ENCODE data around the gene FKBP8.

FKBP8 gene

DNA sequence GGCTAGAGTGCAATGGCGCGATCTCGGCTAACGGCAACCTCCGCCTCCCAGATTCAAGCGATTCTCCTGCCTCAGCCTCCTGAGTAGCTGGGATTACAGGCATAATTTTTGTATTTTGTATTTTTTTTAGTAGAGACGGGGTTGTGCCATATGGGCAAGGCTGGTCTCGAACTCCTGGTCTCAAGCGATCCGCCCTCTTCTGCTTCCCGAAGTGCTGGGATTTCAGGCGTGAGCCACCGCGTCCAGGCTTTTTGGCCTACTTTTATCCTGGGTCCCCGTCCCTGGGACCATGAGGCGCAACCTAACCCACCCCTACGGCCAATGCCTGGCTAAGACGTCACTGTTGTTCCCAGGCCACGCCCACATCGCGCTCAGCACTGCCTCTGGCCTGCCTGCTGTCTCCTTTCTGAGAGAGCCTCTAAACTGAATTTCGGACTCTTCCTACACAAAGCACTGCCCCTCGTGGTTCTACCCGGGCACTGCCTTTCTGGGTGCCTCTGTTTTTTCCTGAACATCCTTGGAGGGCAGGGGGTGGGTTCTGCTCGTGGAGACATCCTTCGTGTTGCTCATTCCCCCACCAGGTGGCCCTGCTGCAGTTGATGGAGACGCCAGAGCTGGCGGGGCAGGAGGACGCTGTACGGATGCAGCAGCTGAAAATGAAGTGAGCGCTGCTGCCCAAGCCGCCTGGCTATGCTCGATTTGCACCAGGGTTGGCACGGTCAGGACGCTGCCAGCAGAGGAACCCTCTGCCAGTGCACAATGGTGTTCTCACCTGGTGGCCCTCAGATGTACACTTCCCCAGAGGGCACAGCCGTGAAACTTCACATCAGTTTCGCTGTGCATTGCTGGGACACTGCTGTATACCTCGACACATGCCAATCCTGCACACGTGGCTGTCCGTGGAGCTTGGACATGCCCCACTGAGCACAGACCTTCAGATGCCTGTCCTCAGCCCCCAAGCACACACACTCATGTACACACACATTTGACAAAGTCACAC lies 47.2 kb upstream of the FKBP8 start:
- peak overlapping the region; percentile 30 for H2AK5ac ChIP-seq (ENCODE audit: low read depth, low read length)
- H3K9ac ChIP-seq (ENCODE audit: low read depth, low read length, poor library complexity): peak overlapping the region; percentile 82
- WGBS, 2 donors (ENCODE audit: extremely low coverage in 2 of 2, insufficient read length in 2 of 2, insufficient replicate concordance in 1 of 2): no CpG with 5 or more reads among the region's 40 CpGs
- H2AFZ ChIP-seq (ENCODE audit: low read length): no peak overlapping the region
- H2BK12ac ChIP-seq (ENCODE audit: low read length): no peak overlapping the region
- DNase-seq (ENCODE audit: low spot score): peak; percentile 93
- H3K14ac ChIP-seq (ENCODE audit: low read length): peak overlapping the region; percentile 73
- H3K18ac ChIP-seq (ENCODE audit: low read length): peak overlapping the region; percentile 61
- peaks cover 3 to 13% of the 10 kb centered on the region in 2 donors for H3K36me3 ChIP-seq (replicated peaks in 1 of 2; ENCODE audit: control insufficient read depth in 2 of 2, insufficient read depth in 2 of 2, low read length in 2 of 2)
- peak overlapping the region; percentile 99 for H3K4me2 ChIP-seq (ENCODE audit: insufficient read depth, low read length, poor library complexity, severe bottlenecking)
- H3K4me3 ChIP-seq (ENCODE audit: low read length in 2 of 2): peak overlapping the region in 1 of 2 donors; percentile 19
- H4K8ac ChIP-seq (ENCODE audit: low read depth, low read length): no peak overlapping the region
- no peaks in the 10 kb centered on the region for H3K9me3 ChIP-seq (replicated peaks in 1 of 2; ENCODE audit: control insufficient read depth in 2 of 2, insufficient read depth in 1 of 2, low read depth in 1 of 2, low read length in 2 of 2)
- H2BK5ac ChIP-seq (ENCODE audit: low read length): peak overlapping the region; percentile 78
- H2BK120ac ChIP-seq (ENCODE audit: low read depth, low read length): no peak overlapping the region
- peaks cover 0 to 5% (median 0%) of the 10 kb centered on the region in 3 experiments for H3K27me3 ChIP-seq (ENCODE audit: control insufficient read depth in 3 of 3, insufficient read depth in 3 of 3, low read depth in 1 of 3, low read length in 3 of 3)
- peaks cover 4% of the 10 kb centered on the region for H3K79me1 ChIP-seq (ENCODE audit: low read depth, low read length)
- H4K91ac ChIP-seq (ENCODE audit: low read depth, low read length, poor library complexity): no peak overlapping the region
- H2BK15ac ChIP-seq (ENCODE audit: low read length): peak overlapping the region; percentile 44
- H3K4ac ChIP-seq (ENCODE audit: low read length): peak overlapping the region; percentile 38
- peak overlapping the region; percentile 44 for H3K23ac ChIP-seq (ENCODE audit: low read depth, low read length, poor library complexity)
- H3K27ac ChIP-seq (replicated peaks; ENCODE audit: low read length): peak overlapping the region; percentile 91
- peaks cover 12 to 16% of the 10 kb centered on the region in 2 donors for H3K4me1 ChIP-seq (ENCODE audit: control insufficient read depth in 2 of 2, insufficient read depth in 1 of 2, low read depth in 1 of 2, low read length in 2 of 2)

DNA sequence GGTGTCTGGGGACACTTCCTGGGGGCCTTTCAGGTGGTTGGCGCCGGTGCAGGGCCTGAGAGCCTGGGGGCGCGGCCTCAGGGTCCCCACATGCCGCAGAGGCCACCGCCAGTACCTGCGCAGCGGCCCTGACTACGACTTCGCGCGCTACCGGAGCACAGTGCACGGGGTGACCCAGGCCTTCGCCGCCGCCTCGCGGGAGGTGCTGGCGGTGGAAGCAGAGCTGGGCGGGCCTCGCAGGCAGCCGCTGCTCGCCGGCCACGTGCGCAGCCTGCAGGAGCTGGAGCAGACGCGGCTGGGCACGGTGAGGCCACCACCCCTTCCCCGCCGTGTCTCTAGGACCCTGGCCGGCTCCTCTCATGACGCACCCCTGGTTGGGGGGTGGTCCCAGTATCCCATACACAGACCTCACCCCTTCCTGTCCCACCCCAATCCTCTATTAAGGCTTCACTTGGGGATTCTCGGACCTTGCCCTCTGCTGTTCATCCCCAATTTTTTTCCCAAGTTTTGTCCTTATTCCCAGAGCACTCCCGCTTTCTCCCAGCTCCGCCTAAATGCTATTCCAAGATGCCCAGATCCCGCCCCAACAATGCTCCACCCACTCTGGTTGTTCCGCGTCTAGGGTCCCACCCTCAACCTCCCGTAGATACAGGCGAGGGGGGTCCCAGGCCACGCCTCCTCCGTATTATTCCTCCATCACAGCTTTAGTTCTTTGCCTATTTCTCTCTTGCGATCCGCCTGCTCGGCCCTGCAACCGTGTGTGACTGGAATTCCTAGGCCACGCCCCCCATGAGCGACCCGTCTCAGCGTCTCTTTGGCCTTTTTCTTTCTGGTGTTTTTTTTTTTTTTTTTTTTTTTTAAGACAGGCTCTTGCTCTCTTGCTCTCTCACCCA lies 46.3 kb upstream of the FKBP8 start:
- no peak overlapping the region for H4K91ac ChIP-seq (ENCODE audit: low read depth, low read length, poor library complexity)
- peak overlapping the region; percentile 99 for H3K4me2 ChIP-seq (ENCODE audit: insufficient read depth, low read length, poor library complexity, severe bottlenecking)
- H2BK15ac ChIP-seq (ENCODE audit: low read length): peak overlapping the region; percentile 90
- H3K14ac ChIP-seq (ENCODE audit: low read length): peak overlapping the region; percentile 94
- no peaks in the 10 kb centered on the region for H3K9me3 ChIP-seq (replicated peaks in 1 of 2; ENCODE audit: control insufficient read depth in 2 of 2, insufficient read depth in 1 of 2, low read depth in 1 of 2, low read length in 2 of 2)
- H2AK5ac ChIP-seq (ENCODE audit: low read depth, low read length): peak overlapping the region; percentile 91
- peak overlapping the region; percentile 92 for H3K9ac ChIP-seq (ENCODE audit: low read depth, low read length, poor library complexity)
- peak overlapping the region; percentile 91 for H3K27ac ChIP-seq (replicated peaks; ENCODE audit: low read length)
- no CpG with 5 or more reads among the region's 52 CpGs for WGBS, 2 donors (ENCODE audit: extremely low coverage in 2 of 2, insufficient read length in 2 of 2, insufficient replicate concordance in 1 of 2)
- H3K4me3 ChIP-seq (ENCODE audit: low read length in 2 of 2): peak overlapping the region; percentile 84 to 92
- H3K36me3 ChIP-seq (replicated peaks in 1 of 2; ENCODE audit: control insufficient read depth in 2 of 2, insufficient read depth in 2 of 2, low read length in 2 of 2): peaks cover 3 to 13% of the 10 kb centered on the region in 2 donors
- peak overlapping the region; percentile 46 for H2BK12ac ChIP-seq (ENCODE audit: low read length)
- peak overlapping the region; percentile 98 for H3K18ac ChIP-seq (ENCODE audit: low read length)
- no peak overlapping the region for H2BK120ac ChIP-seq (ENCODE audit: low read depth, low read length)
- DNase-seq (ENCODE audit: low spot score): peak; percentile 81
- H3K4me1 ChIP-seq (ENCODE audit: control insufficient read depth in 2 of 2, insufficient read depth in 1 of 2, low read depth in 1 of 2, low read length in 2 of 2): peaks cover 8 to 13% of the 10 kb centered on the region in 2 donors
- peaks cover 4% of the 10 kb centered on the region for H3K79me1 ChIP-seq (ENCODE audit: low read depth, low read length)
- no peak overlapping the region for H3K4ac ChIP-seq (ENCODE audit: low read length)
- peak overlapping the region; percentile 100 for H3K23ac ChIP-seq (ENCODE audit: low read depth, low read length, poor library complexity)
- peak overlapping the region; percentile 78 for H2BK5ac ChIP-seq (ENCODE audit: low read length)
- peak overlapping the region; percentile 98 for H2AFZ ChIP-seq (ENCODE audit: low read length)
- H3K27me3 ChIP-seq (ENCODE audit: control insufficient read depth in 3 of 3, insufficient read depth in 3 of 3, low read depth in 1 of 3, low read length in 3 of 3): peaks cover 0 to 5% (median 0%) of the 10 kb centered on the region in 3 experiments
- no peak overlapping the region for H4K8ac ChIP-seq (ENCODE audit: low read depth, low read length)

DNA sequence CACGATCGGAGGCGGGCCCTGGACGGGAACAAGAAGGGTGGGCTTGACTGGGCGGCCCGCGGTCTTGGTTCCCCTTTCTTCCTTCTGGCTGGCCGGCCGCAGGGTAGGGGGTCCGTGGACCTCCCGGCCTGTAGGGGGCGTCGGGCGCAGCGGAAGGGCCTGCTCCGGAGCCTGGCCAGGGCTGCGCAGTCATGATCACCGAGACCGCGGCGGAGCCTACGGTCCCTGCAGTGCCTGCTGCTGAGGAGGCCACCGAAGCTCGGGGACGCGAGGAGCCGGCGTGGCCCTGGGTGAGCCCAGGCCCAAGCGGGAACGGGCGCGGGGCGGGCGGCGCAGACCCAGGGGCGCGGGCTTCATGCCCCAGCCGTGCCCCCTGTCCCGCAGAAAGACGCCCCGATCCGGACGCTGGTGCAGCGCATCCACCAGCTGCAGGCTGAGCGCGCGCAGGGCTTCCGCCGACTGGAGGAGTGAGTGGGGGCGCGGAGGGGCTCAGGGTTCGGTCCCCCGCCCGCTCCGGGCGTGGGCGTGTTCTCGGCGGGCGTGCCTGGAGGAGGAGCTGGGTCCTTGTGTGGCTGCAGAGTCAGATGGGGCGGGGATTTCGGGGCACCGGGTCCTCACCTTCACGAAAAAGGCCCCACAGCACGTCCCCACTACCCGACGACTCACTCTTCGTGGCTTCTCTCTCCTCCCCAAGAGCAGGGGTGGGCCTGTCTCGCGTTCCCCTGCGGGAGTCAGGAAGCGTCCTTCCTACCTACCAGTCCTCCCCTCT lies 45.4 kb upstream of the FKBP8 start, which contains the start of gene REX1BD:
Gene REX1BD, plus strand, starts transcription at position 188 of the 769 bp plus-strand sequence. Its CDS starts 4 bp downstream, at position 192.
- Histone ChIP-seq H3K4ac (ENCODE audit: low read length) (peak within 1 kb of the TSS; percentile 95), H3K4me2 (ENCODE audit: insufficient read depth, low read length, poor library complexity, severe bottlenecking) (peak within 1 kb of the TSS; percentile 99), H3K4me1 (ENCODE audit: control insufficient read depth in 2 of 2, insufficient read depth in 1 of 2, low read depth in 1 of 2, low read length in 2 of 2) (peaks cover 8 to 9% of the 10 kb centered on the region in 2 donors), H3K23ac (ENCODE audit: low read depth, low read length, poor library complexity) (peak within 1 kb of the TSS; percentile 100), H3K79me1 (ENCODE audit: low read depth, low read length) (peaks cover 4% of the 10 kb centered on the region), H2BK5ac (ENCODE audit: low read length) (peak within 1 kb of the TSS; percentile 78), H3K4me3 (ENCODE audit: low read length in 2 of 2) (peak within 1 kb of the TSS; percentile 84 to 92), H3K27ac (replicated peaks; ENCODE audit: low read length) (peak within 1 kb of the TSS; percentile 91), H3K14ac (ENCODE audit: low read length) (peak within 1 kb of the TSS; percentile 94), H2BK15ac (ENCODE audit: low read length) (peak within 1 kb of the TSS; percentile 90), H3K9ac (ENCODE audit: low read depth, low read length, poor library complexity) (peak within 1 kb of the TSS; percentile 96), H3K27me3 (ENCODE audit: control insufficient read depth in 3 of 3, insufficient read depth in 3 of 3, low read depth in 1 of 3, low read length in 3 of 3) (peaks cover 0 to 5% (median 0%) of the 10 kb centered on the region in 3 experiments), H3K18ac (ENCODE audit: low read length) (peak within 1 kb of the TSS; percentile 98), H4K91ac (ENCODE audit: low read depth, low read length, poor library complexity) (no peak within 1 kb of the TSS), H2BK12ac (ENCODE audit: low read length) (peak within 1 kb of the TSS; percentile 58), H4K8ac (ENCODE audit: low read depth, low read length) (peak within 1 kb of the TSS; percentile 65), H3K36me3 (replicated peaks in 1 of 2; ENCODE audit: control insufficient read depth in 2 of 2, insufficient read depth in 2 of 2, low read length in 2 of 2) (peaks cover 3 to 13% of the 10 kb centered on the region in 2 donors), H2BK120ac (ENCODE audit: low read depth, low read length) (no peak within 1 kb of the TSS), H2AK5ac (ENCODE audit: low read depth, low read length) (peak within 1 kb of the TSS; percentile 91), H3K9me3 (replicated peaks in 1 of 2; ENCODE audit: control insufficient read depth in 2 of 2, insufficient read depth in 1 of 2, low read depth in 1 of 2, low read length in 2 of 2) (no peaks in the 10 kb centered on the region), H2AFZ (ENCODE audit: low read length) (peak within 1 kb of the TSS; percentile 98)
- DNase-seq (ENCODE audit: low spot score): peak; percentile 84
- no CpG with 5 or more reads among the region's 72 CpGs for WGBS, 2 donors (ENCODE audit: extremely low coverage in 2 of 2, insufficient read length in 2 of 2, insufficient replicate concordance in 1 of 2)
